Measurements from ENCODE around the gene PPIP5K2. TPM values are rescaled to one million over a fixed set of nuclear protein-coding genes. Genes with fewer than 3 reads are reported as not detected.

PPIP5K2 gene
- total RNA-seq, 1 experiment from 2014 or later: 52.2 TPM

- no peak for ATAC-seq
- no TSS peak for BruUV-seq (replicated peaks)
- H3K9me3 ChIP-seq (ENCODE audit: low read length): no peaks in the 10 kb centered on the region
- DNase-seq: no peak
- peaks cover 13% of the 10 kb centered on the region for H3K79me2 ChIP-seq (ENCODE audit: low read length)
- ChIA-PET CTCF (no interaction called here), POLR2A (ENCODE audit: unreplicated experiment) (interaction anchor here (0.6 kb wide), 1 partner anchor 1445 kb away, joined by 3 read pairs; no protein-coding TSS in a partner anchor)
- H3F3A ChIP-seq (ENCODE audit: low read length, unreplicated experiment): no peaks in the 10 kb centered on the region
- 0 out of 2 replicates have a peak, but pooled peaks cover 1% of the 10 kb centered on the region for H4K20me1 ChIP-seq (ENCODE audit: low read length)
- TF ChIP-seq EZH2 (IDR thresholded peaks at IDR 0.05; ENCODE audit: low read length, unreplicated experiment) (no peak), CTCF (conservative IDR thresholded peaks at IDR 0.05; ENCODE audit: low read depth, low read length) (no peak), EZH2phosphoT487 (IDR thresholded peaks at IDR 0.05; ENCODE audit: borderline replicate concordance, low read length) (no peak)
- H3K4me1 ChIP-seq (ENCODE audit: insufficient read depth, low read length): peaks cover 5% of the 10 kb centered on the region
- H3K4me2 ChIP-seq (ENCODE audit: low read length): no peak overlapping the region
- no peak overlapping the region for H3K27ac ChIP-seq (ENCODE audit: low read length)
- H3K4me3 ChIP-seq (ENCODE audit: low read length): no peak overlapping the region
- H3K9ac ChIP-seq (ENCODE audit: low read length): no peak overlapping the region
- H3K27me3 ChIP-seq (ENCODE audit: low read length): no peaks in the 10 kb centered on the region
- no peak overlapping the region for H2AFZ ChIP-seq (ENCODE audit: low read length)
- no peaks in the 10 kb centered on the region for H3K9me2 ChIP-seq (replicated peaks; ENCODE audit: low read length)
- intact Hi-C loops (cut with micrococcal nuclease): loop anchor here (5.0 kb wide), 1 partner anchor 122 kb away; no protein-coding TSS in a partner anchor
- no peaks in the 10 kb centered on the region for H3K36me3 ChIP-seq (ENCODE audit: low read depth, low read length)
Measured at GRCh38 chr5:103254921-103255320, 134.8 kb downstream of the PPIP5K2 start.

- Histone ChIP-seq H3K9me3 (ENCODE audit: low read length) (no peaks in the 10 kb centered on the region), H3K27me3 (ENCODE audit: low read length) (no peaks in the 10 kb centered on the region), H3K36me3 (ENCODE audit: low read depth, low read length) (no peaks in the 10 kb centered on the region), H3K9me2 (replicated peaks; ENCODE audit: low read length) (no peaks in the 10 kb centered on the region), H3K4me2 (ENCODE audit: low read length) (no peak overlapping the region), H2AFZ (ENCODE audit: low read length) (no peak overlapping the region), H3F3A (ENCODE audit: low read length, unreplicated experiment) (no peaks in the 10 kb centered on the region), H4K20me1 (ENCODE audit: low read length) (peaks cover 7% of the 10 kb centered on the region; the same call in 1 of the 2 replicates), H3K79me2 (ENCODE audit: low read length) (peaks cover 20% of the 10 kb centered on the region), H3K4me1 (ENCODE audit: insufficient read depth, low read length) (peaks cover 7% of the 10 kb centered on the region), H3K4me3 (ENCODE audit: low read length) (no peak overlapping the region), H3K27ac (ENCODE audit: low read length) (no peak overlapping the region), H3K9ac (ENCODE audit: low read length) (no peak overlapping the region)
- intact Hi-C loops (cut with micrococcal nuclease): loop anchor here (5.0 kb wide), 1 partner anchor 122 kb away; no protein-coding TSS in a partner anchor
- ChIA-PET POLR2A (ENCODE audit: unreplicated experiment) (interaction anchor here (0.6 kb wide), 1 partner anchor 1444 kb away, joined by 3 read pairs; no protein-coding TSS in a partner anchor), CTCF (interaction anchor here (0.6 to 1.8 kb wide), 5 partner anchors 23 to 461 kb away, joined by 3 to 4 read pairs (median 4); no protein-coding TSS in a partner anchor)
- no peak for ATAC-seq
- no TSS peak for BruUV-seq (replicated peaks)
- DNase-seq: no peak
- TF ChIP-seq EZH2 (IDR thresholded peaks at IDR 0.05; ENCODE audit: low read length, unreplicated experiment): no peak
- TF ChIP-seq CTCF (conservative IDR thresholded peaks at IDR 0.05; ENCODE audit: low read depth, low read length): no peak
- TF ChIP-seq EZH2phosphoT487 (IDR thresholded peaks at IDR 0.05; ENCODE audit: borderline replicate concordance, low read length): no peak
Measured at GRCh38 chr5:103255691-103256090, 135.6 kb downstream of the PPIP5K2 start.

GRCh38 chr5:103256178-103256577, 136.1 kb downstream of the PPIP5K2 start:
- ChIA-PET CTCF (interaction anchor here (0.6 to 1.8 kb wide), 6 partner anchors 24 to 461 kb away, joined by 3 to 4 read pairs (median 4); no protein-coding TSS in a partner anchor), POLR2A (ENCODE audit: unreplicated experiment) (no interaction called here)
- BruUV-seq (replicated peaks): no TSS peak
- no peak for TF ChIP-seq EZH2phosphoT487 (IDR thresholded peaks at IDR 0.05; ENCODE audit: borderline replicate concordance, low read length)
- TF ChIP-seq EZH2 (IDR thresholded peaks at IDR 0.05; ENCODE audit: low read length, unreplicated experiment): no peak
- peak; percentile 65 for TF ChIP-seq CTCF (conservative IDR thresholded peaks at IDR 0.05; ENCODE audit: low read depth, low read length)
- DNase-seq: peak; percentile 39
- H3K4me2 ChIP-seq (ENCODE audit: low read length): no peak overlapping the region
- H3F3A ChIP-seq (ENCODE audit: low read length, unreplicated experiment): no peaks in the 10 kb centered on the region
- H4K20me1 ChIP-seq (ENCODE audit: low read length): peaks cover 12% of the 10 kb centered on the region; the same call in 1 of the 2 replicates
- no peak overlapping the region for H2AFZ ChIP-seq (ENCODE audit: low read length)
- intact Hi-C loops (cut with micrococcal nuclease): loop anchor here (5.0 kb wide), 1 partner anchor 121 kb away; no protein-coding TSS in a partner anchor
- no peaks in the 10 kb centered on the region for H3K9me2 ChIP-seq (replicated peaks; ENCODE audit: low read length)
- H3K9ac ChIP-seq (ENCODE audit: low read length): no peak overlapping the region
- no peak overlapping the region for H3K4me3 ChIP-seq (ENCODE audit: low read length)
- H3K9me3 ChIP-seq (ENCODE audit: low read length): no peaks in the 10 kb centered on the region
- ATAC-seq: no peak
- H3K36me3 ChIP-seq (ENCODE audit: low read depth, low read length): no peaks in the 10 kb centered on the region
- H3K27ac ChIP-seq (ENCODE audit: low read length): no peak overlapping the region
- H3K27me3 ChIP-seq (ENCODE audit: low read length): no peaks in the 10 kb centered on the region
- peaks cover 25% of the 10 kb centered on the region for H3K79me2 ChIP-seq (ENCODE audit: low read length)
- H3K4me1 ChIP-seq (ENCODE audit: insufficient read depth, low read length): peaks cover 11% of the 10 kb centered on the region

Data from PC-3 (cell line).